ENCODE data around the gene CLPSL1.

- TF ChIP-seq, protein P1, sequence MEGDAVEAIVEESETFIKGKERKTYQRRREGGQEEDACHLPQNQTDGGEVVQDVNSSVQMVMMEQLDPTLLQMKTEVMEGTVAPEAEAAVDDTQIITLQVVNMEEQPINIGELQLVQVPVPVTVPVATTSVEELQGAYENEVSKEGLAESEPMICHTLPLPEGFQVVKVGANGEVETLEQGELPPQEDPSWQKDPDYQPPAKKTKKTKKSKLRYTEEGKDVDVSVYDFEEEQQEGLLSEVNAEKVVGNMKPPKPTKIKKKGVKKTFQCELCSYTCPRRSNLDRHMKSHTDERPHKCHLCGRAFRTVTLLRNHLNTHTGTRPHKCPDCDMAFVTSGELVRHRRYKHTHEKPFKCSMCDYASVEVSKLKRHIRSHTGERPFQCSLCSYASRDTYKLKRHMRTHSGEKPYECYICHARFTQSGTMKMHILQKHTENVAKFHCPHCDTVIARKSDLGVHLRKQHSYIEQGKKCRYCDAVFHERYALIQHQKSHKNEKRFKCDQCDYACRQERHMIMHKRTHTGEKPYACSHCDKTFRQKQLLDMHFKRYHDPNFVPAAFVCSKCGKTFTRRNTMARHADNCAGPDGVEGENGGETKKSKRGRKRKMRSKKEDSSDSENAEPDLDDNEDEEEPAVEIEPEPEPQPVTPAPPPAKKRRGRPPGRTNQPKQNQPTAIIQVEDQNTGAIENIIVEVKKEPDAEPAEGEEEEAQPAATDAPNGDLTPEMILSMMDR (IDR thresholded peaks at IDR 0.05) = no peak
- no peak for TF ChIP-seq POLR2A (IDR thresholded peaks at IDR 0.05)
Measured at GRCh38 chr6:35804996-35805736, 24.3 kb downstream of the CLPSL1 start, which contains the start of gene LHFPL5.
